GM12892 (cell line): ENCODE results near the gene TYW1.
"Not testable (repeated sequence)": the region's sequence is repeated elsewhere in the genome, so short reads cannot be mapped to it uniquely, and the experiment has no call there.

Source experiments
- POLR2A ChIP-seq: IDR thresholded peaks from 2 replicates; pipeline ENCODE4 v1.6.1; 2011; ENCODE audit warnings: low read depth, low read length, control low read depth
- POLR2AphosphoS5 ChIP-seq: IDR thresholded peaks from 2 replicates; pipeline ENCODE4 v1.6.1; 2011; ENCODE audit warnings: low read depth, low read length, control low read depth
- TAF1 ChIP-seq: IDR thresholded peaks from 2 replicates; pipeline ENCODE4 v1.6.1; 2011; ENCODE audit warnings: low read depth, mild to moderate bottlenecking, control low read depth, low read length, borderline replicate concordance

- TF ChIP-seq TAF1, POLR2A, POLR2AphosphoS5: not testable (repeated sequence)
Measured at GRCh38 chr7:67185660-67186129, 189.1 kb downstream of the TYW1 start.
